ENCODE data around the gene ATP10A.
"Not testable (repeated sequence)": the region's sequence is repeated elsewhere in the genome, so short reads cannot be mapped to it uniquely, and the experiment has no call there.

ATP10A gene

DNA sequence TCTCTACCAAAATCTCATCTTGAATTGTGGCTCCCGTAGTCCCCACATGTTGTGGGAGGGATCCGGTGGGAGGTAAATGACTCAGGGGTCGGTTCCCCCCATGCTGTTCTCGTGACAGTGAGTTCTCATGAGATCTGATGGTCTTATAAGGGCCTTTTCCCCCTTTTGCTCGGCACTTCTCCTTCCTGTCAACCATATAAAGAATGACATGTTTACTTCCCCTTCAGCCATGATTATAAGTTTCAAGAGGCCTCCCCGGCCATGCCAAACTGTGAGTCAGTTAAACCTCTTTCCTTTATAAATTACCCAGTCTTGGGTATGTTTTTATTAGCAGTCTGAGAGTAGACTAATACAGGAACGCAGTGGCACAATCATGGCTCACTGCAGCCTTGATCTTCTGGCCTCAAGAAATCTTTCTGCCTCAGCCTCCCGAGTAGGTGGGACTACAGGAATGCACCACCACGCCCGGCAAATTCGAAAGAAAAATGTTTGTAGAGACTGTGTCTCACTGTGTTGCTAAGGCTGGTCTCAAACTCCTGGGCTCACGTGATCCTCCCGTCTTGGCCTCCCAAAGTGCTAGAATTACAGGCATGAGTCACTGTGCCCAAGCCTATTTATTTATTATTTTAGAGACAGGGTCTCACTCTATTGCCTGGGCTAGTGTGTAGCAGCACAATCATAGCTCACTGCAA lies 101.0 kb downstream of the ATP10A start:
- H3K4me1 Mint-ChIP-seq (ENCODE audit: low read depth in 2 of 2): peaks cover 0 to 5% of the 10 kb centered on the region in 2 donors
- DNase-seq (no peak), ATAC-seq (replicated peaks) (no peak)
- peaks cover 0 to 3% of the 10 kb centered on the region in 2 donors for H3K9me3 Mint-ChIP-seq
- peaks cover 4% of the 10 kb centered on the region for H3K36me3 Mint-ChIP-seq (ENCODE audit: insufficient read depth)
- H3K27ac Mint-ChIP-seq: peak overlapping the region in 1 of 2 donors; percentile 5
- no peak overlapping the region for H3K4me3 Mint-ChIP-seq
- H3K27me3 Mint-ChIP-seq: no peaks in the 10 kb centered on the region

- Mint-ChIP-seq H3K27ac (no peak overlapping the region), H3K4me1 (ENCODE audit: low read depth in 2 of 2) (peaks cover 0 to 2% of the 10 kb centered on the region in 2 donors), H3K36me3 (ENCODE audit: insufficient read depth) (peaks cover 8% of the 10 kb centered on the region), H3K9me3 (peaks cover 0 to 3% of the 10 kb centered on the region in 2 donors), H3K27me3 (no peaks in the 10 kb centered on the region), H3K4me3 (no peak overlapping the region)
- ATAC-seq (replicated peaks) (no peak), DNase-seq (no peak)
Observed at GRCh38 chr15:25759421-25759820, 103.7 kb downstream of the ATP10A start.

GRCh38 chr15:25758612-25759011 lies 104.5 kb downstream of the ATP10A start:
- not testable (repeated sequence) for H3K27ac Mint-ChIP-seq; ATAC-seq (replicated peaks); DNase-seq; H3K27me3 Mint-ChIP-seq; H3K9me3 Mint-ChIP-seq; H3K4me3 Mint-ChIP-seq; H3K36me3 Mint-ChIP-seq (ENCODE audit: insufficient read depth); H3K4me1 Mint-ChIP-seq (ENCODE audit: low read depth in 2 of 2)

DNA sequence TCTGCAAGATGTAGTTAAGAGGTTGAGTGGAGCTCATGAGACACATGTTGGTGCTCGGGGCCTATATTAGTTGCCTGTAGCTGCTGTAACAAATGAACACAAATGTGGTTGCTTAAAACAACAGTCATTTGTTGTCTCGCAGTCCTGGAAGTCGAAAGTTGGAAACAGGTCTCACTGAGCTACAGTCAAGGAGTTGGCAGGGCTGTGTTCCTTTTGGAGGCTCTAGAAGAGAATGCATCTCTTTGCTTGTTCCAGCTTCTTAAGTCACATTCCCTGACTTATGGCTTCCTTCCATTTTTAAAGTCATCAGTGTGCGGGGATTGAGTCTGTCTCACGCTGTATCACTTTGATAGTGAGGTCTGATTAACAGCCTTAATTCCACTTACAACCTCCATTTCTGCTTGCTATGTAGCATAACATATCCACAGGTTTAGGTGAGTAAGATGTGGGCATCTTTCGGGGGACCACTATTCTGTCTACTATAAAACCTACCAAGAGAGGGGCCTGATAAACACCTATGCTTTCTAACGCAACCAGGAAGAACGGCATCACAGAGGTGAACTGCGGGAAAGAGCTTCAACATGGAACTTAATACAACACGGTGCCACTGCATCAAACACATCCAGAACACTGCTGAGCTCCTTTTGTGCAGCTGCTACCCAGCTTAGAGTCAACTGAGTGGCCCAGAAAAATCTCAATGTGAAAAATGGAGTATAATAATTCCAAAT lies 119.4 kb downstream of the ATP10A start:
- no peak for ATAC-seq (replicated peaks)

GRCh38 chr15:25742776-25743547 lies 120.2 kb downstream of the ATP10A start:
- Mint-ChIP-seq H3K36me3 (ENCODE audit: insufficient read depth) (no peaks in the 10 kb centered on the region), H3K4me3 (no peak overlapping the region), H3K4me1 (ENCODE audit: low read depth in 2 of 2) (peaks cover 9 to 15% of the 10 kb centered on the region in 2 donors), H3K9me3 (peaks cover 0 to 2% of the 10 kb centered on the region in 2 donors), H3K27ac (peak overlapping the region in 1 of 2 donors; percentile 32), H3K27me3 (no peaks in the 10 kb centered on the region)
- no peak for ATAC-seq (replicated peaks)
- DNase-seq: no peak

More for the DNA sequence above, 119.4 kb downstream of the ATP10A start:
- Mint-ChIP-seq H3K9me3 (peaks cover 0 to 2% of the 10 kb centered on the region in 2 donors), H3K4me1 (ENCODE audit: low read depth in 2 of 2) (peaks cover 9 to 15% of the 10 kb centered on the region in 2 donors), H3K4me3 (no peak overlapping the region), H3K27ac (no peak overlapping the region), H3K36me3 (ENCODE audit: insufficient read depth) (no peaks in the 10 kb centered on the region), H3K27me3 (no peaks in the 10 kb centered on the region)
- DNase-seq: no peak

GRCh38 chr15:25742041-25742730 lies 120.9 kb downstream of the ATP10A start:
- ATAC-seq (replicated peaks) (no peak), DNase-seq (no peak)
- Mint-ChIP-seq H3K27me3 (no peaks in the 10 kb centered on the region), H3K4me1 (ENCODE audit: low read depth in 2 of 2) (peaks cover 9 to 15% of the 10 kb centered on the region in 2 donors), H3K27ac (peak overlapping the region in 1 of 2 donors; percentile 32), H3K9me3 (peaks cover 0 to 2% of the 10 kb centered on the region in 2 donors), H3K36me3 (ENCODE audit: insufficient read depth) (no peaks in the 10 kb centered on the region), H3K4me3 (no peak overlapping the region)

- H3K27me3 Mint-ChIP-seq: no peaks in the 10 kb centered on the region
- no peak overlapping the region for H3K4me3 Mint-ChIP-seq
- DNase-seq (no peak), ATAC-seq (replicated peaks) (no peak)
- peaks cover 9 to 15% of the 10 kb centered on the region in 2 donors for H3K4me1 Mint-ChIP-seq (ENCODE audit: low read depth in 2 of 2)
- peaks cover 0 to 2% of the 10 kb centered on the region in 2 donors for H3K9me3 Mint-ChIP-seq
- no peak overlapping the region for H3K27ac Mint-ChIP-seq
- no peaks in the 10 kb centered on the region for H3K36me3 Mint-ChIP-seq (ENCODE audit: insufficient read depth)
Observed at GRCh38 chr15:25741256-25741580, 121.9 kb downstream of the ATP10A start.

DNA sequence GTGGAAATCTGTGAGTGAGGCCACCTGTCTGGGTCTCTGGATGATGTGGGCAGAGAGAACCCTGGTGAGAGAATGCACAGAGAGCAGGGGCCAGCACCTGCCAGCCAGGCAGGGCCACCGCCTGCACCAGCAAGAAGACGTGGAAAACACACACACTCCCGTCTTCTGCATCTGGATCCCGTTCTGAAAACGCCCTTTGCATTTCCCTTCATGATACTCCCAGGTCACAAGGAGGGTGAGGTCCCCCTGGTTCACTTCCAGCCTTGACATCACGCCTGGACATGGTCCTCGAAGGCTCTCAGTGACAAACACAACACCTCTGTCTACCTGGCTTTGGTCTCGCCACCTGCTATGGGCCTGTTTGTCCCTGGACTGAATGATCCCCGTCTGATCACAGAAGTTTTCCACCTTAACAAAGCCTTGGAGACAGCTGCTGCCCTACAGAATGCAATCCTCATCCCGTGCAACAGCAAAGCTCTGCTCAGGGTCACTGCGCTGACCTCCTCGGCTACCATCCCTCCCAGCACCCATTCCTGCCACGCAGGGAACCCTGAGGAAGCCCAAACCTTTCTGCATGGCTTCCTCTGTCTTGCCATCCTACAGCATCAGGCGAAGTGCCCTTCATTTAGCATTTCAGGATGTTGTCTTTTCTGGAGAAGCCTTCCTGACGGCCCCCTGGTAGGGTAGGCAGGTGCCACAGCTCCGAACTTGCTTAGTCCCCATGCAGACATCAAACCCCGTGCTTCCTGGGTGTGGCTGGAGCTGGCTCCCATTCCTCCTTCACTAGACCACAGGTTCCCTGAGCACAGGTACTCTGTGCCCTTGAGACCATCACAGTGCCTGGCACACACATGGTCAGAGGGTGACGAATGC lies 122.5 kb downstream of the ATP10A start:
- Mint-ChIP-seq H3K27ac (peak overlapping the region in 1 of 2 donors; percentile 35), H3K9me3 (peaks cover 0 to 2% of the 10 kb centered on the region in 2 donors), H3K4me1 (ENCODE audit: low read depth in 2 of 2) (peaks cover 9 to 15% of the 10 kb centered on the region in 2 donors), H3K4me3 (no peak overlapping the region), H3K27me3 (no peaks in the 10 kb centered on the region), H3K36me3 (ENCODE audit: insufficient read depth) (peaks cover under 1% of the 10 kb centered on the region)
- ATAC-seq (replicated peaks) (no peak), DNase-seq (no peak)

DNA sequence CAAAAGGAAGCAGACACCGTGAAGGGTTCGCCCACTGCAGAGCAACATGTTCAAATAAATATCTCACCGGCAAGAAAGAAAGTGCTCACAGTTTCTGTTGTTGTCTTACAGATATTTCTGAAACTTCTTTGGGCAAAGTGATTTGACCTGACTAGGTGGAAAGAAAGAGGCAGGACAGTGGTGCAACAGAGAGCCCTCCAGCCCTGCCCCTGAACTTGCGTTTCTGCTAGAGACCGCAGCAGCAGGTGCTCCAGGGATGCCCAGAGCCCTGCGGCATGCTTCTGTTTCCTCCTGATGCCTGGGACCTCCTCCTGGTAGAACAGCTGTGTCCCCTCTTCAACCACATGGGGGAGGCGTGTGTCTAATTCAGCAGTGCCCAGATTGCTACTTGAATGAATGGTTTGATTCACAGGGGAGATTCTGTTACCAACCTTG lies 123.4 kb downstream of the ATP10A start:
- peak; percentile 46 for ATAC-seq (replicated peaks)
- Mint-ChIP-seq H3K36me3 (ENCODE audit: insufficient read depth) (peaks cover 6% of the 10 kb centered on the region), H3K4me3 (no peak overlapping the region), H3K27me3 (no peaks in the 10 kb centered on the region), H3K4me1 (ENCODE audit: low read depth in 2 of 2) (peaks cover 9 to 13% of the 10 kb centered on the region in 2 donors), H3K9me3 (peaks cover 0 to 2% of the 10 kb centered on the region in 2 donors), H3K27ac (peak overlapping the region in 1 of 2 donors; percentile 26)
- DNase-seq: no peak

GRCh38 chr15:25738171-25738965 lies 124.8 kb downstream of the ATP10A start:
- H3K9me3 Mint-ChIP-seq: no peaks in the 10 kb centered on the region
- no peak overlapping the region for H3K4me3 Mint-ChIP-seq
- ATAC-seq (replicated peaks): no peak
- DNase-seq: no peak
- peaks cover 5 to 13% of the 10 kb centered on the region in 2 donors for H3K4me1 Mint-ChIP-seq (ENCODE audit: low read depth in 2 of 2)
- peaks cover 8% of the 10 kb centered on the region for H3K36me3 Mint-ChIP-seq (ENCODE audit: insufficient read depth)
- no peaks in the 10 kb centered on the region for H3K27me3 Mint-ChIP-seq
- H3K27ac Mint-ChIP-seq: no peak overlapping the region

DNA sequence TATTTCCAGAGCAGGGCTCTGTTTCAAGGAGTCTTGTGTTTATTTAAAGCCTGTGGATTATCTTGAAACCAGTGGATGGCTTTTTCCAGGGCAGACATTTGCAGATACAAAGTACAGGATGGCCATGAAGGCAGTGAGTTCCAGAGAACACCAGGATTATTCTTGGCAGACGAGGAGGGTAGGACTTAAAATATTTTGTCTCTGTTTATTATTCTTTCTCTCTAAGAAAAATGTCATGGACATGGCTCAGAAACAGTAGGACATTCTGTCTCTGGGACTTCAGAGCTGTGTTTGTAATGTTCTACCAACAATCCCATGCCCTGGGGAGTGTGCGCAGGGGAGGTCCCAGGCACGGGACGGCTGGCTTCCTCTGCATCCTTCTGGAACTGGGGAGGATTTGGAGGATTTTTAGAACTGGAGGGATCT lies 125.9 kb downstream of the ATP10A start:
- no peak overlapping the region for H3K4me3 Mint-ChIP-seq
- ATAC-seq (replicated peaks): no peak
- H3K4me1 Mint-ChIP-seq (ENCODE audit: low read depth in 2 of 2): peaks cover 5 to 11% of the 10 kb centered on the region in 2 donors
- no peak for DNase-seq
- no peak overlapping the region for H3K27ac Mint-ChIP-seq
- no peaks in the 10 kb centered on the region for H3K27me3 Mint-ChIP-seq
- H3K9me3 Mint-ChIP-seq: no peaks in the 10 kb centered on the region
- peaks cover 16% of the 10 kb centered on the region for H3K36me3 Mint-ChIP-seq (ENCODE audit: insufficient read depth)

GRCh38 chr15:25736461-25736860 lies 126.7 kb downstream of the ATP10A start:
- peaks cover 22% of the 10 kb centered on the region for H3K36me3 Mint-ChIP-seq (ENCODE audit: insufficient read depth)
- H3K9me3 Mint-ChIP-seq: no peaks in the 10 kb centered on the region
- no peak for DNase-seq
- H3K27ac Mint-ChIP-seq: peak overlapping the region in 1 of 2 donors; percentile 38
- no peaks in the 10 kb centered on the region for H3K27me3 Mint-ChIP-seq
- no peak for ATAC-seq (replicated peaks)
- no peak overlapping the region for H3K4me3 Mint-ChIP-seq
- peaks cover 5 to 11% of the 10 kb centered on the region in 2 donors for H3K4me1 Mint-ChIP-seq (ENCODE audit: low read depth in 2 of 2)

Data from effector memory CD8-positive, alpha-beta T cell (primary cell).